KMS-11 (cell line): Measurements from ENCODE around the gene MBD1.

Experiments
- H2AFZ ChIP-seq: fragments of 200-600 bp; sonication (generic); 2 replicates; pipeline ENCODE4 v1.6.1; 2016; ENCODE audit warnings: antibody characterized with exemption, mixed run types, low read depth
- H3K27ac ChIP-seq: fragments of 200-600 bp; sonication (generic); 2 replicates; pipeline ENCODE4 v1.6.1; 2016; ENCODE audit warnings: mild to moderate bottlenecking, mixed run types
- H3K27me3 ChIP-seq: fragments of 200-600 bp; sonication (generic); 2 replicates; pipeline ENCODE4 v1.6.1; 2017; ENCODE audit warnings: mild to moderate bottlenecking, low read depth, mixed run types, moderate library complexity; ENCODE audit not compliant: insufficient read depth
- H3K36me3 ChIP-seq: fragments of 200-600 bp; sonication (generic); 2 replicates; pipeline ENCODE4 v1.6.1; 2017; ENCODE audit warnings: mild to moderate bottlenecking, mixed run types; ENCODE audit not compliant: insufficient read depth
- H3K4me1 ChIP-seq: fragments of 200-600 bp; sonication (generic); 2 replicates; pipeline ENCODE4 v1.6.1; 2016; ENCODE audit warnings: mild to moderate bottlenecking, low read depth, mixed run types; ENCODE audit not compliant: poor library complexity, severe bottlenecking
- H3K4me2 ChIP-seq: fragments of 200-600 bp; sonication (generic); 2 replicates; pipeline ENCODE4 v1.7.0; 2016; ENCODE audit warnings: mild to moderate bottlenecking, mixed run types
- H3K4me3 ChIP-seq: fragments of 200-600 bp; sonication (generic); IDR thresholded peaks from 2 replicates; pipeline ENCODE4 v1.6.1; 2017; ENCODE audit warnings: low read depth, low read length, mixed read lengths; ENCODE audit not compliant: insufficient read depth
- H3K79me2 ChIP-seq: fragments of 200-600 bp; sonication (generic); 2 replicates; pipeline ENCODE4 v1.6.1; 2016; ENCODE audit warnings: low read depth, mixed run types; ENCODE audit not compliant: insufficient read depth
- H3K9ac ChIP-seq: fragments of 200-600 bp; sonication (generic); 2 replicates; pipeline ENCODE4 v1.6.1; 2016; ENCODE audit warnings: mild to moderate bottlenecking, mixed run types
- H4K20me1 ChIP-seq: fragments of 200-600 bp; sonication (generic); 2 replicates; pipeline ENCODE4 v1.6.1; 2016; ENCODE audit warnings: mild to moderate bottlenecking, mixed run types; ENCODE audit not compliant: insufficient read depth
- TF ChIP-seq, protein P1 (sequence below): fragments of 200-600 bp; sonication (generic); conservative IDR thresholded peaks from 2 replicates; pipeline ENCODE4 v1.6.1; 2017; ENCODE audit warnings: low read depth, mild to moderate bottlenecking, antibody characterized with exemption, low read length, moderate library complexity, mixed read lengths

The MBD1 gene

DNA sequence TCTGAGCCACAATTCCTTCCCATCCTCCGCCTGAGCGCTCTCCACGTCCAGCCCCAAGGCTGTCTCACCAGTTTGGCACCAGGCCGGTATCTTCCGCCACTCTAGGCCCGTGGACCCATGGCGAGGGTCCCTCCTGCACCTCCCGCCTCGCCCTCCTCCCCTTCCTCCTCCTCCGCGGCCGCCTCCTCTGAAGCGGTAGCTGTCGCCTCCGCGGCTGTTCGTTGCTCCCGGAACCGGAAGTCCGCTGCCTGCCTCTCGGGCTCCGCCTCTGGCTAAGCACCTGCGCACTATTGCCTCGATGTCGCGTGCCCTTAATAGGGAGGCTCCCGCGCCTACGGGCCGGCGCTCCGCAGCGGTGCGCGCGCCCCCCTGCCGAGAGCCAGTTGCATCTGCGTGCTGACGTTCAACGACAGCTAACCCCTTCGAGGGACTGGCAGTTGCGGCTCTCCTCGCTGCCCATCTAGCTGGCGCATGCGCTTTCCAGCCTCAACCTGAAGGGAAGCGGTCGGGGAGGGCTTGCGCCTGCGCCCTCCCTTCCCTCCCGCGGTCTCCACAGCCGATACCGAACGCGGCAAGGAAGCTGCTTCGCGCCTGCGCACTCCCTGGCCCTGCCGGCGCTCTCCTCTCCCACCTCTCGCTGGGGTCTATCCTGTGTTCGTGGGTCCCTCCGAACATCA is at the start of gene MBD1:
Gene MBD1, minus strand, starts transcription at position 229 of the 677 bp plus-strand sequence. CDS start 1,531 bp downstream, outside the sequence.
- peaks cover 35% of the 10 kb centered on the region for H3K79me2 ChIP-seq
- peak within 1 kb of the TSS; percentile 70 for H2AFZ ChIP-seq
- peak within 1 kb of the TSS; percentile 73 for H3K9ac ChIP-seq
- H3K27me3 ChIP-seq, result no peaks in the 10 kb centered on the region
- peaks cover 27% of the 10 kb centered on the region for H3K4me1 ChIP-seq
- H3K36me3 ChIP-seq, result peaks cover 8% of the 10 kb centered on the region; the same call in 1 of the 2 replicates
- peak within 1 kb of the TSS; percentile 75 for H3K4me3 ChIP-seq
- TF ChIP-seq, protein P1, sequence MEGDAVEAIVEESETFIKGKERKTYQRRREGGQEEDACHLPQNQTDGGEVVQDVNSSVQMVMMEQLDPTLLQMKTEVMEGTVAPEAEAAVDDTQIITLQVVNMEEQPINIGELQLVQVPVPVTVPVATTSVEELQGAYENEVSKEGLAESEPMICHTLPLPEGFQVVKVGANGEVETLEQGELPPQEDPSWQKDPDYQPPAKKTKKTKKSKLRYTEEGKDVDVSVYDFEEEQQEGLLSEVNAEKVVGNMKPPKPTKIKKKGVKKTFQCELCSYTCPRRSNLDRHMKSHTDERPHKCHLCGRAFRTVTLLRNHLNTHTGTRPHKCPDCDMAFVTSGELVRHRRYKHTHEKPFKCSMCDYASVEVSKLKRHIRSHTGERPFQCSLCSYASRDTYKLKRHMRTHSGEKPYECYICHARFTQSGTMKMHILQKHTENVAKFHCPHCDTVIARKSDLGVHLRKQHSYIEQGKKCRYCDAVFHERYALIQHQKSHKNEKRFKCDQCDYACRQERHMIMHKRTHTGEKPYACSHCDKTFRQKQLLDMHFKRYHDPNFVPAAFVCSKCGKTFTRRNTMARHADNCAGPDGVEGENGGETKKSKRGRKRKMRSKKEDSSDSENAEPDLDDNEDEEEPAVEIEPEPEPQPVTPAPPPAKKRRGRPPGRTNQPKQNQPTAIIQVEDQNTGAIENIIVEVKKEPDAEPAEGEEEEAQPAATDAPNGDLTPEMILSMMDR, result peak; percentile 49
- H3K4me2 ChIP-seq, result peak within 1 kb of the TSS; percentile 98
- peak within 1 kb of the TSS; percentile 54 for H3K27ac ChIP-seq
- no peaks in the 10 kb centered on the region for H4K20me1 ChIP-seq

- Histone ChIP-seq H3K36me3 (no peaks in the 10 kb centered on the region), H3K4me3 (no peak overlapping the region), H3K27ac (no peak overlapping the region), H4K20me1 (no peaks in the 10 kb centered on the region), H3K79me2 (no peaks in the 10 kb centered on the region), H2AFZ (no peak overlapping the region), H3K27me3 (no peaks in the 10 kb centered on the region), H3K4me2 (no peak overlapping the region), H3K4me1 (peaks cover 17% of the 10 kb centered on the region), H3K9ac (no peak overlapping the region)
- TF ChIP-seq, protein P1, result no peak
Observed at GRCh38 chr18:50330176-50330575, 48.9 kb upstream of the MBD1 start.

DNA sequence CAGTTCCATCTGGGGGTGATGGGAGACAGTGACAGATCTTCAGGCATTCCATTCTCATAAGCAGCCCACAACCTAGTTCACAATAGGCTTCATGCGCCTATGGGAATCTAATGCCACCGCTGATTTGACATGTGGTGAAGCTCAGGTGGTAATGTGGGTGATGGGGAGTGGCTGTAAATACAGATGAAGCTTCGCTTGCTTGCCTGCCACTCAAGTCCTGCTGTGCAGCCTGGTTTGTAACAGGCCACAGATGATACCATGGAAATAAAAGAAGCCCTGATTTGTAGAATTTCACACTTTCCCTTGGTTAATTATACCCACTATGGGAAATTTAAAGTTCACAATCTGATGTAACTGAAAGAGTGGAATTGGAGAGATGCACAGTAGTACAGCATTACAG is 46.7 kb upstream of the MBD1 start:
- no peaks in the 10 kb centered on the region for H4K20me1 ChIP-seq
- H3K79me2 ChIP-seq, result no peaks in the 10 kb centered on the region
- H3K27me3 ChIP-seq, result no peaks in the 10 kb centered on the region
- no peaks in the 10 kb centered on the region for H3K36me3 ChIP-seq
- no peak overlapping the region for H2AFZ ChIP-seq
- no peak overlapping the region for H3K27ac ChIP-seq
- TF ChIP-seq, protein P1, result no peak
- H3K9ac ChIP-seq, result no peak overlapping the region
- H3K4me2 ChIP-seq, result no peak overlapping the region
- H3K4me1 ChIP-seq, result no peaks in the 10 kb centered on the region
- no peak overlapping the region for H3K4me3 ChIP-seq

DNA sequence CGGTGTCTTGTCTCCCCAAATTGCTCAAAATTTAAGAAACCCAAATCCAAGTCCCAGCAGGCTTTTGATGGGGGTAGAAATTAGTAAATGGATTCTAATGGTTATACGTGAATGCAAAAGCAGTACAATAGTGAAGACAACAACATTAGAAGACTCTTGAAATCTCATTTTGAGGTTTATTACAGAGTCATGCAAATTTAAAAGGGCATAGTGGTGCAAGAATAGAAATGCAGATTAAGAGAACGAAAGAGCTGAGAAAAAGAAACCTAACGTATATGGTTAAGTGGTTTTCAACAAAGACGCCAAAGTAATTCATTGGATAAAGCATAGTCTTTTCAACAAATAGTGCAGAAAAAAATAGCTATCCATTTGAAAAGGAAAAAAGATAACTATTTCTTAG is 39.4 kb upstream of the MBD1 start:
- no peaks in the 10 kb centered on the region for H3K79me2 ChIP-seq
- no peaks in the 10 kb centered on the region for H3K36me3 ChIP-seq
- H2AFZ ChIP-seq, result peak overlapping the region; percentile 47
- H3K27me3 ChIP-seq, result no peaks in the 10 kb centered on the region
- no peaks in the 10 kb centered on the region for H4K20me1 ChIP-seq
- TF ChIP-seq, protein P1, result no peak
- peak overlapping the region; percentile 84 for H3K4me2 ChIP-seq
- peak overlapping the region; percentile 21; the same call in 1 of the 2 replicates for H3K27ac ChIP-seq
- no peak overlapping the region for H3K4me3 ChIP-seq
- H3K9ac ChIP-seq, result no peak overlapping the region
- peaks cover 29% of the 10 kb centered on the region for H3K4me1 ChIP-seq
